Measurements from ENCODE around the gene DDIT4L. TPM values are rescaled to one million over a fixed set of nuclear protein-coding genes. Genes with fewer than 3 reads are reported as not detected.

Gene DDIT4L
- total RNA-seq: 1.4 and 5.4 TPM in 2 replicates

GRCh38 chr4:100189820-100190642 lies at the start of gene DDIT4L:
TSS of gene DDIT4L (minus strand) at chr4:100190468. CDS start at chr4:100189983, 485 bp downstream.

Other genes with a start within 250 kb of the DDIT4L start
- 53.9 and 72.9 TPM in 2 replicates for gene DNAJB14, start 243.8 kb downstream of the DDIT4L start, total RNA-seq
- gene H2AZ1, start 240.2 kb downstream of the DDIT4L start, total RNA-seq: 319 and 537 TPM in 2 replicates